Esophagus muscularis mucosa (tissue), 3 donors: ENCODE results near the gene SLC26A9.

Experiments used
- CTCF ChIP-seq, 3 experiments: fragments of 200-600 bp in 2 of 3; fragments of 450-650 bp in 1 of 3; sonication (generic) in 2 of 3; IDR thresholded peaks; one replicate each; pipeline ENCODE4 v1.5.1; 2017 to 2019; ENCODE audit warnings: antibody characterized with exemption in 3 of 3, mild to moderate bottlenecking in 2 of 3, moderate library complexity in 1 of 3
- POLR2AphosphoS5 ChIP-seq, 2 donors: sonication (generic); formaldehyde crosslinking; IDR thresholded peaks; one replicate each; pipeline ENCODE4 v1.6.1; 2017; ENCODE audit warnings: antibody characterized with exemption in 2 of 2

DNA sequence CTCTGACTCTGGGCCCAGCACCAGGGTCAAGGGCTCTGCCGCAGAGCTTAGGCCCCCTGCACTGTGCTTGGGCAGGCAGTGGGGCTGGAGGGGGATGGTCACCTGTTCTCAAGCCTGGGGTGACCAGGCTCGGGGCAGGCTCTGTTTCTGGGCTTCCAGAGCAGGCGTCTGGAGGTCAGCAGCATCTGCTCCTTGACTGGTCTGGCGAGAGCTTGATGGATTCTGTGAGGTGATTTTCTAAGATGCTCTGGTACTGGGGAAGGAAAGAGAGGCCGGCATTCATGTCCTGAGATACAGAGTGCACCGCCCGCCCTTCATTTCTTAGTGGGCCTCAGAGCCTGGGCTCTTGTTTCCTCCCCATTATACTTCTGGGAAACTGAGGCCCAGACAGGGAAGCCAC, 35.4 kb upstream of the SLC26A9 start:
- no peak for TF ChIP-seq CTCF (IDR thresholded peaks at IDR 0.05)
- no peak for TF ChIP-seq POLR2AphosphoS5 (IDR thresholded peaks at IDR 0.05)
